Panc1 (cell line): ENCODE results near the gene STK26.

Experiments used
- CTCF ChIP-seq: fragments of 450-650 bp; IDR thresholded peaks from 2 replicates; pipeline ENCODE4 v1.5.1; 2017; ENCODE audit warnings: mild to moderate bottlenecking
- POLR2AphosphoS5 ChIP-seq: IDR thresholded peaks from 2 replicates; pipeline ENCODE4 v1.6.1; 2012; ENCODE audit warnings: mild to moderate bottlenecking, low read depth, low read length, moderate library complexity
- SIN3A ChIP-seq: IDR thresholded peaks from 2 replicates; pipeline ENCODE4 v1.6.1; 2012; ENCODE audit warnings: low read depth, mild to moderate bottlenecking, low read length, moderate library complexity, borderline replicate concordance; ENCODE audit not compliant: insufficient read depth

- TF ChIP-seq CTCF (no peak), POLR2AphosphoS5 (no peak), SIN3A (no peak)
Observed at GRCh38 chrX:132045456-132045855, 22.4 kb downstream of the STK26 start.
